ENCODE measurements around the gene GPR31. TPM values are rescaled to one million over a fixed set of nuclear protein-coding genes. Genes with fewer than 3 reads are reported as not detected.

Gene GPR31
- total RNA-seq, 1 donor = not detected

DNA sequence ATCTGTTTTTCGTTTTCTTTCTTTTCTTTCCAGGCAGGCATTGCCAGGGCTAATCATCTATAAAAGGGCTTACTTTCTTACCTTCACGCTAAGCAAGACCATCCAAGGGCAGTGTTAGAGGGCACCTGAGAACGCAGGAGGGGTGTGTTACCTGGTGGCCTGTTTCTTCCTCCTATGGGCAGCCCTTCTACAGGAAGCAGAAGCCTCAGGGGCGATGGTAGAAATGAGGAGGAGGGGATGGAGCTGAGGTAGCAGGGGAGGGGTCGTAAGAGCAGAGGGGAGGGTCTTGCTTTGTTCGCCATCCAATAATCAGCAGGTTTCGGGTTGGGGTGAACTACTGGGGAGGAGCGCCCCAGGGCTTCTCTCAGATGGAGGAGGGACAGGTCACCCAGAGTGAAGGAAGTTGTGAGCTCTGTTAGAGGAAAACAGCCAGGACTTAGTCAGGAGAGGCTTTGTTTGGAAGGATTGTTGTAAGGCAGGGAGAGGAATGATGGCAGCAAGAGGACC is 36.4 kb downstream of the GPR31 start:
- peaks cover 65% of the 10 kb centered on the region for H3K4me1 ChIP-seq (ENCODE audit: insufficient read depth, low read length)
- H3K27me3 ChIP-seq (ENCODE audit: insufficient read depth, low read length) = no peaks in the 10 kb centered on the region
- H3K4me3 ChIP-seq (ENCODE audit: low read length) = peak overlapping the region; percentile 14
- H3K9me3 ChIP-seq (ENCODE audit: low read depth, low read length) = no peaks in the 10 kb centered on the region

DNA sequence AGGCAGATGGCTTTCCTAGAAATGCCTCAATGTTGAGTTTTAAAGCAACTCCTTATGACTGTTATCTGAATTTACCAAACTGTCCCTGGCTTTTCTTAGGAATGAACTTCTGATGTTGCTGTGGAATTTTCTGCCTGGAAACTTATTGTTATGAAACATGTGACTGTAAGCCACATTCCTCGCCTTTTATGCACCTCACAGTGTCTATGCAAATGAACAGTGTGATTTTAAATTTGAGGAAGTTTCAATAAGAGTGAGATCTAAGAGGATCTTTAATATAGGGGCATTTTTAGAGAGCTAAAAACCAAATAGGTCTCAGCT is 37.2 kb downstream of the GPR31 start:
- no peaks in the 10 kb centered on the region for H3K9me3 ChIP-seq (ENCODE audit: low read depth, low read length)
- H3K4me1 ChIP-seq (ENCODE audit: insufficient read depth, low read length) = peaks cover 59% of the 10 kb centered on the region
- H3K4me3 ChIP-seq (ENCODE audit: low read length) = no peak overlapping the region
- H3K27me3 ChIP-seq (ENCODE audit: insufficient read depth, low read length) = no peaks in the 10 kb centered on the region

GRCh38 chr6:167119670-167120582 is 37.9 kb downstream of the GPR31 start:
- peaks cover 59% of the 10 kb centered on the region for H3K4me1 ChIP-seq (ENCODE audit: insufficient read depth, low read length)

GRCh38 chr6:167118839-167119238 is 38.9 kb downstream of the GPR31 start:
- Histone ChIP-seq H3K27me3 (ENCODE audit: insufficient read depth, low read length) (no peaks in the 10 kb centered on the region), H3K9me3 (ENCODE audit: low read depth, low read length) (no peaks in the 10 kb centered on the region), H3K4me1 (ENCODE audit: insufficient read depth, low read length) (peaks cover 60% of the 10 kb centered on the region), H3K4me3 (ENCODE audit: low read length) (no peak overlapping the region)

More at GRCh38 chr6:167119670-167120582, 37.9 kb downstream of the GPR31 start:
- no peaks in the 10 kb centered on the region for H3K27me3 ChIP-seq (ENCODE audit: insufficient read depth, low read length)
- no peak overlapping the region for H3K4me3 ChIP-seq (ENCODE audit: low read length)
- H3K9me3 ChIP-seq (ENCODE audit: low read depth, low read length) = no peaks in the 10 kb centered on the region

- Histone ChIP-seq H3K4me3 (ENCODE audit: low read length) (no peak overlapping the region), H3K4me1 (ENCODE audit: insufficient read depth, low read length) (peaks cover 56% of the 10 kb centered on the region), H3K9me3 (ENCODE audit: low read depth, low read length) (no peaks in the 10 kb centered on the region), H3K27me3 (ENCODE audit: insufficient read depth, low read length) (no peaks in the 10 kb centered on the region)
Measured at GRCh38 chr6:167118006-167118405, 39.8 kb downstream of the GPR31 start.

GRCh38 chr6:167116838-167117228 is 40.9 kb downstream of the GPR31 start:
- no peaks in the 10 kb centered on the region for H3K9me3 ChIP-seq (ENCODE audit: low read depth, low read length)
- no peaks in the 10 kb centered on the region for H3K27me3 ChIP-seq (ENCODE audit: insufficient read depth, low read length)
- peaks cover 45% of the 10 kb centered on the region for H3K4me1 ChIP-seq (ENCODE audit: insufficient read depth, low read length)
- H3K4me3 ChIP-seq (ENCODE audit: low read length) = no peak overlapping the region

- Histone ChIP-seq H3K27me3 (ENCODE audit: insufficient read depth, low read length) (no peaks in the 10 kb centered on the region), H3K9me3 (ENCODE audit: low read depth, low read length) (no peaks in the 10 kb centered on the region), H3K4me1 (ENCODE audit: insufficient read depth, low read length) (peaks cover 39% of the 10 kb centered on the region), H3K4me3 (ENCODE audit: low read length) (no peak overlapping the region)
Measured at GRCh38 chr6:167116109-167116837, 41.5 kb downstream of the GPR31 start.

DNA sequence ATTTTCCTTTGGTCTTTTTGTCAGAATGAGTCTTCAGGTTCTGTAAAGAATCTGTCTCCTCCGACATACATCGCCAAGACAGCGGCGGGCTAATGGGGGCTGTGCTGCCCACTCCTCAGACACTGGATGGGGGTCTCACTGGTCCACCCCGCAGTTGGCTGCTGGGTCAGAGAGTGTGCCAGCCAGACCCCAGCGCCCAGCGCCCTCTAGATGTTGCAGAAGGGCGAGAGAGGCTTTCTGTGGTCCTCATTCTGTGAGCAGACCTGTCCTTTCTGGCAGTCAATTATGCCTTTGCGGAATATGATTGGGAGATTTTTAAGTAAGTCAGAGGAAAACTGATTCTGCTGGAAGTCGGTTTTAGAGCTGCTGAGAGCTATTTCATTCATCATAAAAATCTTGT is 42.7 kb downstream of the GPR31 start:
- H3K4me1 ChIP-seq (ENCODE audit: insufficient read depth, low read length) = peaks cover 33% of the 10 kb centered on the region
- no peak overlapping the region for H3K4me3 ChIP-seq (ENCODE audit: low read length)
- H3K27me3 ChIP-seq (ENCODE audit: insufficient read depth, low read length) = no peaks in the 10 kb centered on the region
- H3K9me3 ChIP-seq (ENCODE audit: low read depth, low read length) = no peaks in the 10 kb centered on the region

- Histone ChIP-seq H3K4me1 (ENCODE audit: insufficient read depth, low read length) (peaks cover 33% of the 10 kb centered on the region), H3K27me3 (ENCODE audit: insufficient read depth, low read length) (no peaks in the 10 kb centered on the region), H3K9me3 (ENCODE audit: low read depth, low read length) (no peaks in the 10 kb centered on the region), H3K4me3 (ENCODE audit: low read length) (peak overlapping the region; percentile 23)
Measured at GRCh38 chr6:167113935-167114910, 43.6 kb downstream of the GPR31 start.

DNA sequence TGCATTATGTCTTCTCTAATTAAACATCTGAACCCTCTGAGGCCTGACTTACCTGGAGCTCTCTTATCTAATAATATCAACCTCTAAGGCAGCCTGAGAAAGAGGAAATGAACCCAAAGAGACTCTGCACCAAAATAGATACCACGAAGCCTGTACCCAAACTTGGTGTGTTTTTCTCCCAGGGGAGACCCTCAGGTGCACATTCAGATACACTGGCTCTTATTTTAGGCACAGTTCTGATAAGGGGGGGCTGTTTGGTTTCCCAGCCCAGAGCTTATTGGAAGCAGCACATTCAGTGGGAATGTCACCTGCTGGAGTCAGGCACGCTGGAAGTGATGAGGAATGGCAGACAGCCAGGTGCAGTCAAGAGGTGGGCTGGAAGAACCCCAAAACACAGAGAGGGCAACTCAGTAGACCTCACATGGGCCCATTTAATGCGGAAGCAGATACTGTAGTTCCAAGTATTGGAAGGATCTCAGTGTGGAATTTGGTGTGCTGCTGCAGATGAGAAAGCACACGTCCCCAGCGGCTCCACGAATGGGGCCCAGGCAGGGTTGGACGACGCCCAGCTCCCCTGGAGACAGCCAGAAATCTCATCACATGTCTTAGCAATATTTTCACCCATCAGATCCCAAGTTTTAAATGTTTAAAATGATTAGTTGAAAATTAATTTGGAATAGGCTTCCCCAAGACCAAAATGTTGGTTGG is 44.6 kb downstream of the GPR31 start:
- H3K4me3 ChIP-seq (ENCODE audit: low read length) = peak overlapping the region; percentile 23
- no peaks in the 10 kb centered on the region for H3K9me3 ChIP-seq (ENCODE audit: low read depth, low read length)

GRCh38 chr6:167112421-167112820 is 45.4 kb downstream of the GPR31 start:
- no peaks in the 10 kb centered on the region for H3K9me3 ChIP-seq (ENCODE audit: low read depth, low read length)
- H3K27me3 ChIP-seq (ENCODE audit: insufficient read depth, low read length) = no peaks in the 10 kb centered on the region
- peak overlapping the region; percentile 23 for H3K4me3 ChIP-seq (ENCODE audit: low read length)
- H3K4me1 ChIP-seq (ENCODE audit: insufficient read depth, low read length) = peaks cover 19% of the 10 kb centered on the region

More for the DNA sequence above, 44.6 kb downstream of the GPR31 start:
- H3K27me3 ChIP-seq (ENCODE audit: insufficient read depth, low read length) = no peaks in the 10 kb centered on the region
- peaks cover 24% of the 10 kb centered on the region for H3K4me1 ChIP-seq (ENCODE audit: insufficient read depth, low read length)

DNA sequence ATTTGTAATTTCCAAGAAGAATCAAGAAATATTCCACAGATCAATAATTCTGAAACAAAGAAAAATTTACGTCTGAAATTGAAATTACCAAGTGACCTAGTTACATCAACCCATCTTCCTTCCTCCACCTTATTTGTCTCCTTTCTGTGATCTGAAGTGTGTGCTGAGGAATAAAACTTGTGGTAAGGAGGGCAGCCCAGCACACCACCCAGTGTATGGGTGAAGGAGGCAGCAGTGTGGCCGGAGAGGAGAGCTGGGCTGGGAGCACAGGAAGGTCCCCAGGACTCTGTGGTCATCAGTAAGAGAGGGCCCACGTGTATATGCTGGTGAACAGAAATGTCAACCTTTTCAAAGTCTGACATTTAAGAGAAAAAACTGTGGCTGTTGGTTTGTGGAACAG is 46.2 kb downstream of the GPR31 start:
- no peaks in the 10 kb centered on the region for H3K9me3 ChIP-seq (ENCODE audit: low read depth, low read length)

DNA sequence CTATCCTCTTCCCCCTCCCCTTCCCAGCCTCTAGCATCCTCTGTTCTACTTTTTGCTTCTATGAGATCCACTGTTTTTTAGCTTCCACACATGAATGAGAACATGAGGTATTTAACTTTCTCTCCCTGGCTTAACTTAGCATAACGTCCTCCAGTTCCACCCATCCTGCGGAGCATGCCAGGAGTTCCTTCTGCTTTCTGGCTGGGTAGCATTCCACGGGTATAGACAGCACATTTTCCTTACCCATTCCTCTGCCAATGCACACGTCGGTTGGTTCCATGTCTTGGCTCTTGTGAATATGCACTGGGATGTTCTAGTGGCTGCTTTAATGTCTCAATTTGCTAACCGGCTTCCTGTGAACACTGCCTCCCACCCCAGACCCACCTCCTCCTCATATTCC is 48.1 kb downstream of the GPR31 start:
- Histone ChIP-seq H3K9me3 (ENCODE audit: low read depth, low read length) (no peaks in the 10 kb centered on the region), H3K27me3 (ENCODE audit: insufficient read depth, low read length) (no peaks in the 10 kb centered on the region), H3K4me1 (ENCODE audit: insufficient read depth, low read length) (peaks cover 28% of the 10 kb centered on the region), H3K4me3 (ENCODE audit: low read length) (no peak overlapping the region)

More for the DNA sequence above, 46.2 kb downstream of the GPR31 start:
- peak overlapping the region; percentile 23 for H3K4me3 ChIP-seq (ENCODE audit: low read length)
- H3K27me3 ChIP-seq (ENCODE audit: insufficient read depth, low read length) = no peaks in the 10 kb centered on the region
- peaks cover 21% of the 10 kb centered on the region for H3K4me1 ChIP-seq (ENCODE audit: insufficient read depth, low read length)

GRCh38 chr6:167108278-167108677 is 49.5 kb downstream of the GPR31 start:
- Histone ChIP-seq H3K27me3 (ENCODE audit: insufficient read depth, low read length) (no peaks in the 10 kb centered on the region), H3K9me3 (ENCODE audit: low read depth, low read length) (no peaks in the 10 kb centered on the region), H3K4me3 (ENCODE audit: low read length) (no peak overlapping the region), H3K4me1 (ENCODE audit: insufficient read depth, low read length) (peaks cover 29% of the 10 kb centered on the region)
